SJSA1 (cell line): ENCODE data around the gene SLC29A4. TPM values are rescaled to one million over a fixed set of nuclear protein-coding genes. Genes with fewer than 3 reads are reported as not detected.
"Not testable (repeated sequence)": the region's sequence is repeated elsewhere in the genome, so short reads cannot be mapped to it uniquely, and the experiment has no call there.

Experiments
- DNase-seq, 2 experiments: peaks; one replicate each; pipeline ENCODE4 v3.0.0-alpha.2; 2015 to 2020; ENCODE audit warnings: low spot score in 2 of 2, low read depth in 1 of 2
- H3K27ac ChIP-seq: fragments of 250-450 bp; sonication (Bioruptor Pico); 2 replicates; pipeline ENCODE4 v1.5.1; 2020; ENCODE audit warnings: mild to moderate bottlenecking, moderate library complexity
- H3K27me3 ChIP-seq: fragments of 250-450 bp; sonication (Bioruptor Pico); replicated peaks from 2 replicates; pipeline ENCODE4 v1.5.1; 2020; ENCODE audit warnings: mild to moderate bottlenecking, moderate library complexity
- H3K36me3 ChIP-seq: fragments of 250-450 bp; sonication (Bioruptor Pico); 2 replicates; pipeline ENCODE4 v1.5.1; 2020; ENCODE audit warnings: mild to moderate bottlenecking
- H3K4me1 ChIP-seq: fragments of 250-450 bp; sonication (Bioruptor Pico); replicated peaks from 2 replicates; pipeline ENCODE4 v1.6.1; 2021; ENCODE audit warnings: mild to moderate bottlenecking
- H3K4me3 ChIP-seq: fragments of 250-450 bp; sonication (Bioruptor Pico); 2 replicates; pipeline ENCODE4 v1.5.1; 2020; ENCODE audit warnings: mild to moderate bottlenecking
- H3K9me3 ChIP-seq: fragments of 250-450 bp; sonication (Bioruptor Pico); replicated peaks from 2 replicates; pipeline ENCODE4 v1.5.1; 2020; ENCODE audit warnings: mild to moderate bottlenecking
- total RNA-seq: library from RNA; depleted of rRNA; stranded (reverse); fragments of >200 nt; shearing (Covaris generic); gene quantifications from 2 replicates; pipeline ENCODE4 v1.2.3, GENCODE V29; 2014

SLC29A4 gene
- total RNA-seq, 1 experiment from 2014 or later = 8.1 TPM

- H3K4me1 ChIP-seq = no peaks in the 10 kb centered on the region
- H3K9me3 ChIP-seq = no peaks in the 10 kb centered on the region
- H3K36me3 ChIP-seq = no peaks in the 10 kb centered on the region
- H3K27ac ChIP-seq = no peak overlapping the region
- DNase-seq = no peak
- no peak overlapping the region for H3K4me3 ChIP-seq
- no peaks in the 10 kb centered on the region for H3K27me3 ChIP-seq
Measured at GRCh38 chr7:5295039-5296014, 12.6 kb downstream of the SLC29A4 start.

DNA sequence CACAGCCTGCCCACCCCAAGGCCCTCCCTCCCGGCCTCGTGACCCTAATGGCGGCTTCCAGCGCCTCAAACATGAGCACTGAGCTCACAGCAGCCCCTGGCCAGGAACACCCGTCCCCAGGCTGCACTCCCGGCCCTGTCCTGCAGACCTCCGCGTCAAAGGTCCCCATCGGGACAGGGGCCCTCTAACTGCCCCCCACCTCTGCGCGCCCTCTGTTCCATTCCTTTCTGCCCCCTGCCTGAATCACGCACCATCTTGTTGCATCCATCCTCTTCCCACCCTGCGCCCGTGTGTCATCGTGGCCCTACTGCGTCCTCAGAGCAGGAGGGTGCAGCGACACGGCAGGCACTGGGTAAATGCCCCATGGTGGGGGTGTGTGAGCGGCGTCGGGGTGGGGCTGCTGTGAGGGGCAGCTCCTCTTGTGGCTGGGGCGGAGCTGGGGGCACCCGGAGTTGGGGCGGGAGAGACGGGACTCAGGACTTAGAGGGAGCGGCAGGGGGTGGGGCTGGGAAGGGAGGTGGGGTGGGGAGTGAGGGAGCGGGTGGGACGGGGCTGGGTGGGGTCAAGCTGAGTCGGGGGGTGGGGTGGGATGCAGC lies 13.4 kb downstream of the SLC29A4 start:
- H3K27me3 ChIP-seq = no peaks in the 10 kb centered on the region
- H3K9me3 ChIP-seq = no peaks in the 10 kb centered on the region
- H3K27ac ChIP-seq = no peak overlapping the region
- no peak for DNase-seq
- H3K4me1 ChIP-seq = no peaks in the 10 kb centered on the region
- H3K36me3 ChIP-seq = no peaks in the 10 kb centered on the region
- no peak overlapping the region for H3K4me3 ChIP-seq

GRCh38 chr7:5296611-5297226 lies 14.0 kb downstream of the SLC29A4 start:
- no peaks in the 10 kb centered on the region for H3K36me3 ChIP-seq
- H3K27ac ChIP-seq = no peak overlapping the region
- no peaks in the 10 kb centered on the region for H3K27me3 ChIP-seq
- H3K4me3 ChIP-seq = no peak overlapping the region
- no peaks in the 10 kb centered on the region for H3K9me3 ChIP-seq
- DNase-seq = no peak
- H3K4me1 ChIP-seq = no peaks in the 10 kb centered on the region

DNA sequence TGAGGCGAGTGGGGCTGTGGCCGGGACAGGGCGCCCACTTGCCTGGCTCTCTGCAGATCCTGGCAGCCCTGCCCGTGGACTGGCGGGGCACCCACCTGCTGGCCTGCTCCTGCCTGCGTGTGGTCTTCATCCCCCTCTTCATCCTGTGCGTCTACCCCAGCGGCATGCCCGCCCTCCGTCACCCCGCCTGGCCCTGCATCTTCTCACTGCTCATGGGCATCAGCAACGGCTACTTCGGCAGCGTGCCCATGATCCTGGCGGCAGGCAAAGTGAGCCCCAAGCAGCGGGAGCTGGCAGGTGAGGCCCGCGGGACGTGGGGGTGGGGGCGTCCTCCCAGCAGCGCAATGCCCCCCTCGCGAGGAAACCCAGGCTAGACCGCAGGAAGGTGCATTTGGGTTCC lies 17.6 kb downstream of the SLC29A4 start:
- Histone ChIP-seq H3K4me3 (no peak overlapping the region), H3K4me1 (no peaks in the 10 kb centered on the region), H3K27ac (no peak overlapping the region), H3K36me3 (no peaks in the 10 kb centered on the region), H3K27me3 (no peaks in the 10 kb centered on the region), H3K9me3 (no peaks in the 10 kb centered on the region)
- no peak for DNase-seq

DNA sequence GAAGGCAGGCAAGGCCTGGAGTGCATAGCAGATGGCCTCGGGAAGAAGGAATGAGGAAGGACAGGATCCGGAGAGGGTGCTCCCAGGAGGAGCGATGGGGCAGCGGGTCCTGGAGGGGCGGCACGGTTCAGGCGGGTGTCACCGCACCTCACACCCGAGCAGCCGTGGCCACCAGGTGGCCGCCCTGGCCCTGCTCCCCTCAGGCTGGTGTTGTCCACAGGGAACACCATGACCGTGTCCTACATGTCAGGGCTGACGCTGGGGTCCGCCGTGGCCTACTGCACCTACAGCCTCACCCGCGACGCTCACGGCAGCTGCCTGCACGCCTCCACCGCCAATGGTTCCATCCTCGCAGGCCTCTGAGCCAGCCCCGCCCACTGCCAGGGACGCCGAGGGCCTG lies 19.8 kb downstream of the SLC29A4 start:
- Histone ChIP-seq H3K4me1 (no peaks in the 10 kb centered on the region), H3K27me3 (no peaks in the 10 kb centered on the region), H3K36me3 (no peaks in the 10 kb centered on the region), H3K27ac (no peak overlapping the region), H3K4me3 (no peak overlapping the region), H3K9me3 (no peaks in the 10 kb centered on the region)
- DNase-seq = no peak

- Histone ChIP-seq H3K9me3 (no peaks in the 10 kb centered on the region), H3K27me3 (no peaks in the 10 kb centered on the region)
Measured at GRCh38 chr7:5303061-5303460, 20.3 kb downstream of the SLC29A4 start.

DNA sequence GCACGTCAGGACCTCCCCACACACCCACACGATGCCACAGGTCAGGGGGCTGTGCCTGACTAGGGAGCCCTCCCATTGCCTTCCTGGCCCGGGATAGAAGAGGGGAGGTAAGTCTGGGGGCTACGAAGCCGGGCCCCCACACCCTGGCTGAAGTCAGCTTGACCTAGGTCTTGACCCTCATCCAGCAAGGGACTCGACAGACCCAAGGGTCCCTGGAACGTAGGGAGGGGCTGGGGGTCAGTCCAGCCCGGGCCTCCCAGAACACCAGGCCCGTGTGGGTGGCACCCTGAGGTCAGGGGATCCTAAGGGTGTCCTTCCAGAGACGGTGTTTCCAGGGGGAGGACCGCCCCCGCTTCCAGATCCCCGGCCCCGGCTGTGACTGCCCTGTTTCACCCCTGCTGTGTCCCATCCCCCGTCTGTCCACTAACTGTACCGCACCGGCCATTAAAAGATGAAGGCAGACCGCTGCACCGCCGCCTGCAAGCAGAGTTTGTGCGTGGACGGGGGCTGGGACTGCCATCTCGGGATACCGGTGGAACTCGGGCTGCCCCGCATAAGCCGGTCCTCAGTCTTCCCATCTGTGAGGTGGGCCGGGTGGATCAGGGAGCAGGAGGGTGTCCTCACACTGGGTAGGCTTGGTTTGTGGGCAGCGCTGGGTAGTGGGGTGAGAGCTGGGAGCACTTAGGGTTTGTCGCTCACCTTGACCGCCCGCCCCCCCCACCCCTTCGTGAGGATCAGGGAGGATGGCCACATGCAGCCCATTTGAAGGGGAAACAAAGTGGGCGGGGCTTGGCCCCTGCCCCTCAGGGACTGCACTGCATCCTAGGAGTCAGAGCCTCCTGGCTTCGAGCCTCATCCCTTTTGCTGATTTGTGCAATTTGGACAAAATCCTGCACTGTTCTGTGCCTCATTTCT lies 21.1 kb downstream of the SLC29A4 start:
- Histone ChIP-seq H3K9me3 (no peaks in the 10 kb centered on the region), H3K4me1 (no peaks in the 10 kb centered on the region), H3K27me3 (no peaks in the 10 kb centered on the region), H3K36me3 (peaks cover 4% of the 10 kb centered on the region; the same call in 1 of the 2 replicates), H3K4me3 (no peak overlapping the region), H3K27ac (no peak overlapping the region)
- no peak for DNase-seq

More at GRCh38 chr7:5303061-5303460, 20.3 kb downstream of the SLC29A4 start:
- Histone ChIP-seq H3K4me3 (no peak overlapping the region), H3K4me1 (no peaks in the 10 kb centered on the region), H3K27ac (no peak overlapping the region), H3K36me3 (peaks cover 4% of the 10 kb centered on the region; the same call in 1 of the 2 replicates)
- no peak for DNase-seq

DNA sequence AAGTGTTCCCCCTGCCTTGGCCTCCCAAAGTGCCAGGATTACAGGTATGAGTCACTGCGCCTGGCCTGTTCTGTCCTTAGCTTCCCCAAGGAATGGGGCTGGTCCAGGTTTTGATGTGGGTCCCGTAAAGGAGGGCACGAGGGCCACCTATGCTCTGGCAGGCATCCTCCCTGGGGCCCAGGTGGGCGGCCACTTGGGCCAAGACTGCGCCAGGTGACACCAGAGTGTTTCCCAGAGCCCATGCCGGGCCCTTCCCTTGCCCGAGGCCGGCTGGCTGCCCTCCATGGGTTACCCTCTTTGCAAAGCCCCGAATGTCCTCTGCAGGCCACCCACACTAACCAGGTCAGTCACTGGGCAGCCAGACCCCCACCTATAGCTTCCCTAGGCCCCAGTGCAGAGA lies 22.3 kb downstream of the SLC29A4 start:
- H3K9me3 ChIP-seq, H3K27me3 ChIP-seq, H3K27ac ChIP-seq, H3K4me3 ChIP-seq, DNase-seq, H3K4me1 ChIP-seq, H3K36me3 ChIP-seq: not testable (repeated sequence)

DNA sequence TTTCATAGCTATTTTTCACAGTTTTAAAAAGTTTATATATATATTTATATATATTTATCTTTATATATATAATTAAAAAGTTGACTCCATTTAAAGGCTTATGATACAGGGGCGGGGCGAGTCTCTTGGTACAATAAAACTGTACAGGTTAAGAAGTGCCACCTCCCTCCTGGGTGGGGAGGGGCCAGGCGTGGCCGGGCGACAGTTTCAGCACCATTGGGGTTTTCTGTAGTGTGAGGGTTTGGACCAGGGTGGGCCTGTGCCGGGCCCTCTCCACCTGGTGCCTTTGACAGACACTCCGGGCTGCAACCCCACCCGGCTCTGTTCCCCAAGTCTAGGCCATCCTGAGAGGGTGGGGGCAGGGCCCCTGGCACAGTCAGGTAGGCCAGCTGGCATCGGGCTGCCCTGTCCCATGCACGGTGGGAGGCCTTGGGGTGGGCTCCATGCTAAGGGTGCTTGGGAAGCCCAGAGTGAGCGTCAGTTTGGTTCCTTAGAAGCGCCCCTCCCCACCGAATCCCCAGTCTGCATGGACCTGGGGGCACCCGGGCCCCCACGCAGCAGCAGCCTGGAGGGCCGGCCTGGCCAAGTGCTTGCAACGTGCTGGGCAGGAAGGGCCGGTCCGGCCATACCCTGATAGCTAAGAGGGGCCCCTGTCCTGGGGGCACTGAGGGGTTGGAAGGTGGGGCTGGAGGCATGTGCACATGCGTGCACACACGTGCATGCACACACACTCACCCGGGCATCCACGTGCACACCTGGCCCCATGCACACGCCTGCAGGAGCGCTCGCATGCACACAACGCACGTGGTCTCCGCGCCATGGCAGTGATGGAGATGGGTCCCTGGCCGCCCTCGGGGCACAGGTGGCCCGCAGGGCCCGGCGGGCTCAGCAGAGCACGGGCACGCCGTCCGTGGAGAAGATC lies 24.7 kb downstream of the SLC29A4 start:
- not testable (repeated sequence) for H3K27ac ChIP-seq, H3K36me3 ChIP-seq, H3K9me3 ChIP-seq, H3K27me3 ChIP-seq, DNase-seq, H3K4me3 ChIP-seq, H3K4me1 ChIP-seq

DNA sequence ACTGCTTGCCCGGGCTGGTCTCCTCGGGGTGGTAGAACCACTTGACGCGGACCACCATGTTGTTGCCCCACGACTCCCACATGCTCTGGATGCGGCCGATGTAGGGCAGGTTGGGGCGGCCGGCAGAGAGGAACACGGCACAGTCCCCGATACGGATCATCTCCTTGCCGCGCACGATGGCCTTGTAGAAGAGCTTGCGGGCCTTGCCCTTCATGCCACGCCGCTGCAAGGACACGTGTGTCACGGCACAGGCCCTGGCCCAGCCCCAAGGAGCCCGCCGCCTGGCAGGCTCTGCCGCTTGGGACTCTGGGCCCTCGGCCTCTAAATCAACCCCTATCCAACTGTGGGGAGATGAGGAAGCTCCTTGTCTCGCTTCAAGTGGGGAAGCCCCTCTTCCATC lies 26.4 kb downstream of the SLC29A4 start:
- Histone ChIP-seq H3K9me3 (no peaks in the 10 kb centered on the region), H3K4me1 (no peaks in the 10 kb centered on the region), H3K27ac (no peak overlapping the region), H3K4me3 (no peak overlapping the region), H3K36me3 (peaks cover 10% of the 10 kb centered on the region), H3K27me3 (no peaks in the 10 kb centered on the region)
- DNase-seq = no peak

DNA sequence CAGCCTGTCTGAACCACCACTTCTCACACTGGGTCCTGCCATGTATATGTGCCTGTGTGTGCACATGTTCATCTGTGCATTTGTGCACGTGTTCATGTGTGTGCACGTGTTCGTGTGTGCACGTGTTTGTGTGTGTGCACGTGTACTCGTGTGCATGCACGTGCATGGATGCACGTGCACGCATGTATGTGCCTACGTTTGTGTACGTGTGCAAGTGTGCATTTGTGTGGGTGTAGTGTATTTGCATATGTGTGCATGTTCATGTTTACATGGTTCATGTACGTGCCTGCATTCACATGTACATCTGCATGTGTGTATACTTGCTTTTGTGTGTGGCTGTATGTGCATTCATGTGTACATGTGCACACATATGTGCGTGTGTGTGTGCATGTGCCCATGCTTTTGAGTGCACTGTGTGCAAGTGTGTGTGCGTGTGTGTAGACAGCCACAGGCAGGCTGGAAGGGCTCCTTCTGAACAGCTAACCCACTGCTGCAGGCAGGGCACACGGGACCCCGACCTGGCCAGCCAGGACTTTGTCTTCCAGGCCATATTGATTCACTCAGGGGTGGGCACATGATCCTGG lies 28.2 kb downstream of the SLC29A4 start:
- Histone ChIP-seq H3K27me3 (no peaks in the 10 kb centered on the region), H3K4me1 (no peaks in the 10 kb centered on the region), H3K4me3 (no peak overlapping the region), H3K9me3 (no peaks in the 10 kb centered on the region), H3K36me3 (peaks cover 10% of the 10 kb centered on the region), H3K27ac (no peak overlapping the region)
- no peak for DNase-seq

GRCh38 chr7:5312276-5313070 lies 29.7 kb downstream of the SLC29A4 start:
- H3K4me1 ChIP-seq, DNase-seq, H3K36me3 ChIP-seq, H3K9me3 ChIP-seq, H3K4me3 ChIP-seq, H3K27me3 ChIP-seq, H3K27ac ChIP-seq: not testable (repeated sequence)
